GM23248 (cell line): ENCODE measurements around the gene FAM43A. TPM values are rescaled to one million over a fixed set of nuclear protein-coding genes. Genes with fewer than 3 reads are reported as not detected.

Source experiments
- DNase-seq: peaks from one replicate; pipeline ENCODE4 v3.0.0-alpha.2; 2015
- H2AFZ ChIP-seq: fragments of 200-600 bp; sonication (generic); 2 replicates; pipeline ENCODE4 v1.6.1; 2016; ENCODE audit warnings: antibody characterized with exemption
- H3F3A ChIP-seq: fragments of 200-600 bp; sonication (generic); 2 replicates; pipeline ENCODE4 v1.6.1; 2016; ENCODE audit warnings: mild to moderate bottlenecking, antibody characterized with exemption, mixed run types; ENCODE audit not compliant: insufficient read depth
- H3K27ac ChIP-seq: fragments of 200-600 bp; sonication (generic); 2 replicates; pipeline ENCODE4 v1.5.1; 2016; ENCODE audit warnings: mild to moderate bottlenecking
- H3K27me3 ChIP-seq: fragments of 200-600 bp; sonication (generic); replicated peaks from 2 replicates; pipeline ENCODE4 v1.6.1; 2016; ENCODE audit warnings: mild to moderate bottlenecking; ENCODE audit not compliant: insufficient read depth
- H3K36me3 ChIP-seq: fragments of 200-600 bp; sonication (generic); 2 replicates; pipeline ENCODE4 v1.6.1; 2016; ENCODE audit warnings: low read depth, mild to moderate bottlenecking
- H3K4me1 ChIP-seq: fragments of 200-600 bp; sonication (generic); 2 replicates; pipeline ENCODE4 v1.6.1; 2016; ENCODE audit warnings: mild to moderate bottlenecking; ENCODE audit not compliant: insufficient read depth
- H3K4me2 ChIP-seq: fragments of 200-600 bp; sonication (generic); one replicate; pipeline ENCODE4 v1.6.1; 2016; ENCODE audit warnings: mild to moderate bottlenecking; ENCODE audit not compliant: unreplicated experiment
- H3K4me3 ChIP-seq: fragments of 200-600 bp; sonication (generic); 2 replicates; pipeline ENCODE4 v1.5.1; 2016; ENCODE audit warnings: mild to moderate bottlenecking
- H3K79me2 ChIP-seq: fragments of 200-600 bp; sonication (generic); 2 replicates; pipeline ENCODE4 v1.6.1; 2016; ENCODE audit warnings: mild to moderate bottlenecking; ENCODE audit not compliant: insufficient read depth
- H3K9ac ChIP-seq: fragments of 200-600 bp; sonication (generic); 2 replicates; pipeline ENCODE4 v1.6.1; 2016; ENCODE audit warnings: mild to moderate bottlenecking
- H3K9me2 ChIP-seq: fragments of 200-600 bp; sonication (generic); 2 replicates; pipeline ENCODE4 v1.6.1; 2016; ENCODE audit warnings: mixed run types, mild to moderate bottlenecking, moderate library complexity; ENCODE audit not compliant: insufficient read depth
- H3K9me3 ChIP-seq: fragments of 200-600 bp; sonication (generic); one replicate; pipeline ENCODE4 v1.6.1; 2017; ENCODE audit warnings: low read depth
- H4K20me1 ChIP-seq: fragments of 200-600 bp; sonication (generic); 2 replicates; pipeline ENCODE4 v1.6.0; 2016; ENCODE audit not compliant: insufficient read depth
- EZH2 ChIP-seq: fragments of 200-600 bp; sonication (generic); IDR thresholded peaks from 2 replicates; pipeline ENCODE4 v1.6.1; 2018; ENCODE audit warnings: antibody characterized with exemption, mild to moderate bottlenecking; ENCODE audit not compliant: insufficient read depth, poor library complexity, severe bottlenecking
- EZH2phosphoT487 ChIP-seq: fragments of 200-600 bp; sonication (generic); IDR thresholded peaks from 2 replicates; pipeline ENCODE4 v1.6.1; 2018; ENCODE audit warnings: antibody characterized with exemption, moderate library complexity, mild to moderate bottlenecking, low read depth; ENCODE audit not compliant: insufficient read depth
- WGBS, 2 experiments: methylation state at CpG; one replicate each; pipeline ENCODE4 v1.1.6; 2015 to 2017; ENCODE audit warnings: low lambda C conversion rate in 2 of 2, low coverage in 1 of 2; ENCODE audit errors: missing lambda C conversion rate in 2 of 2; 5-methylcytosine and 5-hydroxymethylcytosine counted together
- in situ Hi-C: fragments of 300-500 bp; cut with MboI; formaldehyde crosslinking; loops from 2 replicates; pipeline ENCODE4 v1.15.0; 2020
- polyA plus RNA-seq: library from polyadenylated mRNA; unstranded; fragments of >200 nt; fragmentation: Nextera tagmentation; extraction: Ambion mirVana; gene quantifications from 2 replicates; pipeline ENCODE4 v1.2.1, GENCODE V29; 2016
- total RNA-seq: library from RNA; depleted of rRNA; stranded (reverse); fragments of >200 nt; shearing (Covaris generic); gene quantifications from 2 replicates; pipeline ENCODE4 v1.2.3, GENCODE V29; 2014

FAM43A gene
- total and polyA plus RNA-seq, 2 experiments from 2014 or later = 8.0 to 23.0 TPM

GRCh38 chr3:194686816-194687637, 1.3 kb downstream of the FAM43A start:
- Histone ChIP-seq H3K4me1 (peaks cover 31% of the 10 kb centered on the region), H3K4me2 (peak overlapping the region; percentile 96), H3K9me2 (no peaks in the 10 kb centered on the region), H3F3A (peaks cover 18% of the 10 kb centered on the region), H3K27me3 (no peaks in the 10 kb centered on the region), H3K79me2 (no peaks in the 10 kb centered on the region), H3K27ac (no peak overlapping the region), H2AFZ (peak overlapping the region; percentile 87), H4K20me1 (no peaks in the 10 kb centered on the region), H3K36me3 (no peaks in the 10 kb centered on the region), H3K9me3 (no peaks in the 10 kb centered on the region), H3K9ac (peak overlapping the region; percentile 70), H3K4me3 (peak overlapping the region; percentile 82)
- TF ChIP-seq EZH2 = no peak
- no peak for TF ChIP-seq EZH2phosphoT487
- WGBS, 2 experiments = 1 to 2% methylated on average over 83 to 84 of the region's 86 CpGs
- in situ Hi-C loops = loop anchor here (5.0 to 10.0 kb wide), 2 partner anchors 418 to 580 kb away; no protein-coding TSS in a partner anchor
- peak; percentile 76 for DNase-seq

GRCh38 chr3:194687638-194688199, 2.0 kb downstream of the FAM43A start:
- Histone ChIP-seq H3K4me1 (peaks cover 27% of the 10 kb centered on the region), H3F3A (peaks cover 18% of the 10 kb centered on the region), H3K9me3 (no peaks in the 10 kb centered on the region), H3K9me2 (no peaks in the 10 kb centered on the region), H3K36me3 (no peaks in the 10 kb centered on the region), H3K4me3 (peak overlapping the region; percentile 82), H4K20me1 (no peaks in the 10 kb centered on the region), H3K27me3 (no peaks in the 10 kb centered on the region), H3K4me2 (peak overlapping the region; percentile 96), H3K9ac (peak overlapping the region; percentile 70), H3K79me2 (no peaks in the 10 kb centered on the region), H2AFZ (peak overlapping the region; percentile 87), H3K27ac (no peak overlapping the region)
- WGBS, 2 experiments = 1 to 2% methylated on average over 43 to 53 of the region's 57 CpGs
- TF ChIP-seq EZH2 (no peak), EZH2phosphoT487 (no peak)
- in situ Hi-C loops = loop anchor here (5.0 to 10.0 kb wide), 2 partner anchors 417 to 580 kb away; no protein-coding TSS in a partner anchor
- peak; percentile 85 for DNase-seq

DNA sequence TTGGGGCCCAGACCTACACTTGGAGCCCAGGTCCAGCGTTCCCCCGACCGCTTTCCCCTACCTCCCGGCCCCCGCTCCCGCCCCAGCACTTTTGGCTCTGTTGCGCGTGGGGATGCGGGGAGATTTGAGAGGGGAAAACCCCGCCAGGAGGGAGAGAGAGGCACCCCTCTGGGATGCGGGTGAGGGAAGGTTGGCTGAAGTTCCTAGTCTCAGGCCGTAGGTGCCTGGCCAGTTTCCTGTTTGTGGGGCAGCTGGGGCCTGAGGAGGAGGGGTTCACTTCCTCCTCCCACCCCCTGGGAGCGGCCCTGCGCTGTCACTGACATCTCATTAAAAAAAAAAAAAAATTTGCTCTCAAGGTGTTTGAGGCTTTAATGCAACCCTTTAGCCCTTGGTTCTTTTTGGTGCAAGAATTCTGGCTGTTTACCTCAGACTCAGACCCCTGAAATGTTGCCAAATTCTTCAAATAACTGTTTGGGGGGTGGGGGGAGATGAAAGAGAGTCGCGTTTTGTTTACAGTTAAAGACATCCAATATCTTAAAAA, 2.6 kb downstream of the FAM43A start:
- peak overlapping the region; percentile 87 for H2AFZ ChIP-seq
- H3K79me2 ChIP-seq = no peaks in the 10 kb centered on the region
- TF ChIP-seq EZH2 (no peak), EZH2phosphoT487 (no peak)
- H3K27ac ChIP-seq = no peak overlapping the region
- H3K4me3 ChIP-seq = peak overlapping the region; percentile 82
- peaks cover 22% of the 10 kb centered on the region for H3K4me1 ChIP-seq
- WGBS, 2 experiments = 23 to 26% methylated on average over 15 to 16 of the region's 16 CpGs
- no peaks in the 10 kb centered on the region for H3K27me3 ChIP-seq
- no peaks in the 10 kb centered on the region for H3K9me2 ChIP-seq
- H3K9me3 ChIP-seq = no peaks in the 10 kb centered on the region
- in situ Hi-C loops = loop anchor here (5.0 to 10.0 kb wide), 2 partner anchors 417 to 579 kb away; no protein-coding TSS in a partner anchor
- peaks cover 18% of the 10 kb centered on the region for H3F3A ChIP-seq
- peak overlapping the region; percentile 96 for H3K4me2 ChIP-seq
- DNase-seq = peak; percentile 30
- peak overlapping the region; percentile 70 for H3K9ac ChIP-seq
- no peaks in the 10 kb centered on the region for H4K20me1 ChIP-seq
- H3K36me3 ChIP-seq = no peaks in the 10 kb centered on the region

- Histone ChIP-seq H3K27me3 (no peaks in the 10 kb centered on the region), H4K20me1 (no peaks in the 10 kb centered on the region), H3K4me3 (peak overlapping the region; percentile 82), H3F3A (peaks cover 18% of the 10 kb centered on the region), H3K4me1 (peaks cover 19% of the 10 kb centered on the region), H3K36me3 (no peaks in the 10 kb centered on the region), H3K9me2 (no peaks in the 10 kb centered on the region), H2AFZ (no peak overlapping the region), H3K4me2 (peak overlapping the region; percentile 96), H3K9ac (peak overlapping the region; percentile 70; the same call in 1 of the 2 replicates), H3K27ac (no peak overlapping the region), H3K79me2 (no peaks in the 10 kb centered on the region), H3K9me3 (no peaks in the 10 kb centered on the region)
- DNase-seq = no peak
- in situ Hi-C loops = loop anchor here (5.0 to 10.0 kb wide), 2 partner anchors 416 to 578 kb away; no protein-coding TSS in a partner anchor
- 62 to 68% methylated on average over 6 of the region's 6 CpGs for WGBS, 2 experiments
- TF ChIP-seq EZH2 = no peak
- no peak for TF ChIP-seq EZH2phosphoT487
Measured at GRCh38 chr3:194688946-194689345, 3.3 kb downstream of the FAM43A start.
